Stimulated activated CD8-positive, alpha-beta memory T cell treated with anti-CD3 and anti-CD28 coated beads, Interleukin-2, amount 100 ng/mL, for 48 hours (primary cell): ENCODE data around the gene SLC4A3.

Experiments
- DNase-seq, 2 donors: peaks; one replicate each; pipeline ENCODE4 v3.0.0-alpha.2; 2020; ENCODE audit warnings: low read depth in 2 of 2

Gene SLC4A3

DNA sequence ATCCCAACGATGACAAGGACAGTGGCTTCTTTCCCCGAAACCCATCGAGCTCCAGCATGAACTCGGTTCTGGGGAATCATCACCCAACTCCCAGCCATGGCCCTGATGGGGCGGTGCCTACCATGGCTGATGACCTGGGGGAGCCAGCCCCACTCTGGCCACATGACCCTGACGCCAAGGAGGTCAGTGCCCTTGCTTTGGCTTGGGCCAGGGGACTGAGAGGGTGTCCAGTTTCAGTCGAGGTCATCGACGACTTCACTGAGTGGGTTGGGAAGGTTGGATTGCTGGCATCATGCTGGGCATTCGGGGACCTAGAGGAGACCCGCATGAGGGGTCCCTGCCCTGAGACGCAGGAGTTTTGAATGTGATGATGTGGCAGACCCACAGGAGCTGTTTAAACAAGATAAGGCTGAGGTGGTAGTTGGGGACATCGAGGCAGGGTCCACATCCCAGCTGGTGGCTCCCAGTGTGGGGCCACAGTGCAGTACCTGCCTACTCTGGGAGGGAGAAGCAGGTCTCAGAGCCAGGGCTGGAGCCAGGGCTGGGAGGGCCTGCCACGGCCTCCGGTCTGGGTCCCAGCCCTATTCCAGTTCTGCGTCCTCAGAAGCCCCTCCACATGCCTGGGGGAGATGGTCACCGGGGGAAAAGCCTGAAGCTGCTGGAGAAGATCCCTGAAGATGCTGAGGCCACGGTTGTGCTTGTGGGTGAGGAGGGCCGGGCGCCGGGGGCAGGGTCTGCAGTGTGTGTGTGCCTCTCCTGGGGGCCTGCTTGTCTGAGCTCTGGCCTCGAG lies 6.0 kb downstream of the SLC4A3 start:
- DNase-seq = no peak

DNA sequence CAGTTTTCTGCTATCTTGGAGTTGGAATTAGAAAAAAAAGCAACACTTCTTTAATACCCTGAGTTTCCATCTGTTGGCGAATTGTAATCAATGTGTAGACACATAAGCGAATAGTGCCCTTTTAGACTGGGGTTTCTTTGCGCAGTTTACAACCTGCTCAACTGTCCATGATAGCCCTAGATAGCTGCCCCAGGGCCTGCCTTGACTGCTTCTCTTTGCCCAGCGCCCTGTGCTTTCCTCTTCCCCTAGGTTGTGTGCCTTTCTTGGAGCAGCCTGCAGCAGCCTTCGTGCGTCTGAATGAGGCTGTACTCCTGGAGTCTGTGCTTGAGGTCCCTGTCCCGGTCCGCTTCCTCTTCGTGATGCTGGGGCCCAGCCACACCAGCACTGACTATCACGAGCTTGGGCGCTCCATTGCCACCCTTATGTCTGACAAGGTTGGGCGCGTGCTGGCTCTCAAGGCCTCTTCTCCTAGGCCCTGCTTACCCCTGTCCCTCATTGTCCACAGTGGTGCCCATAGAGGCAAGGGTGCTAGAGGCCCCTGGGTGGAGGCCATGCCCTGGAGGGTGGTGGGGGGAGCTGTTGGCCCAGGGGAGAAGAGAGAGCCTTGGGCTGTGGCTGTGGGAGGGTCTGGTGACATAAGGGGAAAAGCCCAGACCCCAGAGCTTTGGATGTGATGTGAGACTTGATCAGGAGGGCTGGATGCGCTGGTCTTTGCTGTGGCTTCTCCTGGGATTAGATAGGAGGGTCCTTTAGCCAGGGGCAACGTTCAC lies 6.9 kb downstream of the SLC4A3 start:
- DNase-seq = no peak

DNA sequence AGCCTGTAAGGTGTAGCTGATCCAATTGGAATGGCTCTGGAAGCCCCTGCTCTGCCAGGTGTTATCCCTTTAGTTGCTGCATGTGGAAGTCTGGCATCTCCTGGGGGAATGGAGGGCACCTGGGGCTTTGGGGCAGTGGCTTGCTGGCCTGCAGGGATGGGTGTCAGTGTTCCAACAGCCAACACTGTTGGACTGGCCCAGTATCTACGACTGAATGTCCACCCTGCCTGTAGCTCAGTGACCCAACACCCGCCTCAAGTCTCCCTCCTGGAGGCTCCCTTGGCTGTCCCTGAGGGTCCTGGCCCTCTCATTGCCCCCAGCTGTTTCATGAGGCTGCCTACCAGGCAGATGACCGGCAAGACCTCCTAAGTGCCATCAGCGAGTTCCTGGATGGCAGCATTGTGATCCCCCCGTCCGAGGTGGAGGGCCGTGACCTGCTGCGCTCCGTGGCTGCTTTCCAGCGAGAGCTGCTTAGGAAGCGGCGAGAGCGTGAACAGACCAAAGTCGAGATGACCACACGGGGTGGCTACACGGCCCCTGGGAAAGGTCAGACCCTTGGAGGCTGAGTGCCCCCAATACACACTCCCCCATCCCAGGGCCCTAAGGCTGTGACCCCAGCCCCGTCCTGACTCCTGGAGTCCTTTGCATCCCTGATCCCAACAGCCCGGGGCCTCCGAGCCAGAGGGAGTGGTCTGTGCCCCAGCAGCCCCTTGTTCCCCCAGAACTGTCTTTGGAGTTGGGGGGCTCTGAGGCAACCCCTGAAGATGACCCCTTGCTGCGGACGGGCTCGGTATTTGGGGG lies 7.7 kb downstream of the SLC4A3 start:
- no peak for DNase-seq

DNA sequence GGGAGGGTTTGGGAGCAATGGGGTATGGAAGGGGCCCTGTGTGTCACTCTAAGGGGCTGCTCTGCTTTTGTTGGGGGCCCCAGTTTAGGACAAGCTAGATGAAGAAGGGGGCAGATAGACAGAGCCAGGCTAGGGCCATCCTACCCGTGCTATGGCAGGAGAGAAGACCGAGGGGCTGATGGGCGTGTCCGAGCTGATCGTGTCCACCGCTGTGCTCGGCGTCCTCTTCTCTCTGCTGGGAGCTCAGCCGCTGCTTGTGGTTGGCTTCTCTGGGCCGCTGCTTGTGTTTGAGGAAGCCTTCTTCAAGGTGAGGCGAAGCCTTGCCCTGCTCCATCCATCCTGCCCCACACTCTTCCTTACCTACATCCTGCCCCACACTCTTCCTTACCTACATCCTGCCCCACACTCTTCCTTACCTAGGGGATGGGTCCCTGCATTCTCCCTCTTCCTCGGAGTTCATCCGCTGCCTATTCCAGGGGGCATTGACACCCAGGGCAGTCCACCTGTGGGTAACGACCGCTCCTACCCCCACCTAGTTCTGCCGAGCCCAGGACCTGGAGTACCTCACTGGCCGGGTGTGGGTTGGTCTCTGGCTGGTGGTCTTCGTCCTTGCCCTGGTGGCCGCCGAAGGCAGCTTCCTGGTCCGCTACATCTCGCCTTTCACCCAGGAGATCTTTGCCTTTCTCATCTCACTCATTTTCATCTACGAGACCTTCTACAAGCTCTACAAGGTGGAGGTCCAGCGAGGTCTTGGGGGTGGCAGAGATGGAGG lies 8.9 kb downstream of the SLC4A3 start:
- no peak for DNase-seq

DNA sequence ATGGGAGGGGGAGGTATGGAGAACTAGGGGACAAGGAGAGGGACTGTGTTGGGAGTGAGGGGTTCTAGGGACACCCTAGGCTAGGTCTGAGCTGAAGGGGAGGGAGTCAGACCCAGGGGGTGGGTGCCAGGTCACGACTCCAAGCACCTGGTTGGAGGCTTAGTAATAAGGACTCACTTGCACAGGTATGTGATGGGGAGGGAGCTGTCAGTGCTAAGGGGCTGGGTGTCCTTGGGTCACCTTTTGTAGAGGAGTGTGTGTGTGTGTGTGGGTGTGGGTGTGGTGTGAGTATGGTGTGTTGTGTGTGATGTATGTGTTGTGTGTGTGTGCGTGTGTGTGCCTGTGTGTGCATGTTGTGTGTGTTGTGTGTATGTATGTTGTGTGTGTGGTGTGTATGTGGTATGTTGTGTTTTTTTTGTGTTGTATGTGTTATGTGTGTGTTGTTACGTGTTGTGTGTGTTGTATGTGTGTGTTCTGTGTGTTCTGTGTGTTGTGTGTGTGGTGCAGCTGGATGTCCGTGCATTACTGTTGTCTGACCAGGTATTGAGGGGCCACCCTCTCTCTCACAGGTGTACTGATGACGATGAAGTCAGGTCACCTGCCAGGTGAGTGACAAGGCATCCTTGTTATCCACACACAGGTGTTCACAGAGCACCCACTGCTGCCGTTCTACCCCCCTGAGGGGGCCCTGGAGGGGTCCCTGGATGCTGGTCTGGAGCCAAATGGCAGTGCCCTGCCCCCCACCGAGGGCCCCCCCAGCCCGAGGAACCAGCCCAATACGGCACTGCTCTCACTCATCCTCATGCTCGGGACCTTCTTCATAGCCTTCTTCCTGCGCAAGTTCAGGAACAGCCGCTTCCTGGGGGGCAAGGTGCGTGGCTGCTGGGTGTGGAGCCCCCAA lies 9.8 kb downstream of the SLC4A3 start:
- DNase-seq = no peak

DNA sequence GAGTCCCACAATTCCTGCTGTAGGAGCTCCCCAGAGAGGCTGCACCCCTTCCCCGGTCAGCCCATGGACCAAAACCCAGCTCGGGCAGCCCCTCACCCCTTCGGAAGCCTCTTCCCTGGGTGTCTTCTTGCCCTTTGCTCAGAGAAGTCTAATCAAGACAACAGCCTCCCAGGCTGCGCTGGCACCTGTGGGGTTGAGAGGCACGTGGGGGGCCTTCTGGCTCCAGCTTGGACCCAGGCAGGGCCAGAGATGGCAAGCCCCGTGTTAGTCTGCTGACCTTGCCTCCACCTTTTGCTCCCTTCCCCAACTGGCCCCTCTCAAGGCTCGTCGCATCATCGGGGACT lies 10.4 kb downstream of the SLC4A3 start:
- no peak for DNase-seq

DNA sequence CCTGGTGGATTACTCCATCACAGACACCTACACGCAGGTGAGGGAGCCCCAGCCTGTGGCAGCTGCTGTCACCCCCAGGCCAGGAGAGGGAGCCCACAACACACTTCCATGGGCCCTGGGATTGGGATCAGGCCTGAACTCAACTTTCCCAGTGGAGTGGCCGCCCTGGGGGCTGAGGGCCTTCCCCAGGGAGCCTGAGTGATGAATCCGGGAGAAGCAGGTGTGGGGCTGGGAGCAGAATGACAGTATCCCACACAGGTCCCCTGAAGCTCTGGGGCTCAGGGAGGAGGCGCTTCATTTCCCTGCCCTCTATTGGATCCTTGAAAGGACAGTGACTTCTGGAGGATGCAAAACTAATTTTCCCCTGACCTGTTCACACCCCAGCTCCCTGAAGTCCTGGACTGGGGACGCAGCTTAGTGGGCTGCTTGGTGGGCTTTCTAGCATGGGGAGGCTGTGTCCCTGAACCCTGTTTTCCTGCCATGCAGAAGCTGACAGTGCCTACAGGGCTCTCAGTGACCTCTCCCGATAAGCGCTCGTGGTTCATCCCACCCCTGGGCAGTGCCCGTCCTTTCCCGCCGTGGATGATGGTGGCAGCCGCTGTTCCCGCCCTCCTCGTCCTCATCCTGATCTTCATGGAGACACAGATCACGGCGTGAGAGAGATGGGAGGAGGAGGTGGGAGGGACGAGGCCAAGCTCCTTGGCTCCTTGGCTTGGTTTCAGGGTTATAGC lies 11.0 kb downstream of the SLC4A3 start:
- no peak for DNase-seq

DNA sequence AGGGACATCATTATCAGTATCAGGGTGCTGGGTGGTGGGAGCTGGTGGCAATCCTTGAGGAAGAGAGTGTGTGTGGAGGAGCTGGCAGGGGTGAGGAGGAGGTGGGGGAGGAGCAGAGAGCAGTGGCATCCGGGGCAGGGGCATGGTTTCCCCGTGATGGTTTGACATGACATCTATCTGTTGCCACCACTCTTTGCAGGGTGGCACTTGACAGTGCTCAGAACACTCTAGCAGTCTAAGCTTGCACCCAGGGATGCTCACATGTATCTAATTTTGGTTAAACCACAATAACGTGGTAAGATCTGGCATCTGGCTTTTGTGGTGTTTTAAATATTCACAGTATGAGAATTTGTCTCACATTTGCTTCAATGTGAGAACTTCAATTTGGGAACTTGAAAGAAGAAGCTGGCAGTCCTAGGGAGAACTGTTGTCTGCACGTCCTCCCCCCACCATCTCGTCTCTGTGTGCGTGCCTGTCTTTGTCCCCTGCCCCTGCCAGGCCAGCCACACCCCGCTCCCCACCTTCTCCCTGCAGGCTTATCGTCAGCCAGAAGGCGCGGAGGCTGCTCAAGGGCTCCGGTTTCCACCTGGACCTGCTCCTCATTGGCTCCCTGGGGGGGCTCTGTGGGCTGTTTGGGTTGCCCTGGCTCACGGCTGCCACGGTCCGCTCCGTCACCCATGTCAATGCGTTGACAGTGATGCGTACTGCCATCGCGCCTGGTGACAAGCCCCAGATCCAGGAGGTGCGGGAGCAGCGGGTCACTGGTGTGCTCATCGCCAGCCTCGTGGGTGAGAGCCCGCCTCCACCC lies 11.7 kb downstream of the SLC4A3 start:
- DNase-seq = no peak

DNA sequence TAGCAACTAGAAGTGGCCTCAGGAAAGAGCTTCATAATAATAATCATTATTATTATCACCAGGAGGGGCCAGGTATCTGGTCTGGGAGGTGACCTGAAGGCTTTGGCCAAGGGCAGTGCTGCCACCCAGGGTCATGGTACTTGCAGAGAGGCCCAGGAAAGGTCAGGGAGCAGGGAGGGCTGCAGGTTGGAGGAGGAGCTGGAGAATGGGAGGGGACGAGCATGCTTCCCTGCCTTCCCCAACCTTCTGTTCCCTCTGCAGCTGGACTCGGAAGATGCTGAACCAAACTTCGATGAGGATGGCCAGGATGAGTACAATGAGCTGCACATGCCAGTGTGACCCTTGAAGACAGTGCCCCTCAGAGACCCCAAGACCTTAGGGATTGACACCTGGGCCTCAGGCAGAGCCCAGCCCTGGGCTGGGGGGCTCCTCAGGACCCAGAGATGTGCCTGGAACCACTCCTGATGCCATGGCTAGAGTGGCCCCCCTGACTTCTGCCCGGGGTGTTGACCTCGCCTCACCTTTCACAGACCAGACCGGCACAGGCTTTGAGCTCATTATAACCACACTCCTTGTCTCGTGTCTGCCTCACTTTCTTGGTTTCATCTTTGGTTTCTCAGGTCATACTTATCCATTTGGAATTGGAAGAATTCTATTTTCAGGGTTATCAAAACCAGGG lies 14.1 kb downstream of the SLC4A3 start:
- DNase-seq = no peak

DNA sequence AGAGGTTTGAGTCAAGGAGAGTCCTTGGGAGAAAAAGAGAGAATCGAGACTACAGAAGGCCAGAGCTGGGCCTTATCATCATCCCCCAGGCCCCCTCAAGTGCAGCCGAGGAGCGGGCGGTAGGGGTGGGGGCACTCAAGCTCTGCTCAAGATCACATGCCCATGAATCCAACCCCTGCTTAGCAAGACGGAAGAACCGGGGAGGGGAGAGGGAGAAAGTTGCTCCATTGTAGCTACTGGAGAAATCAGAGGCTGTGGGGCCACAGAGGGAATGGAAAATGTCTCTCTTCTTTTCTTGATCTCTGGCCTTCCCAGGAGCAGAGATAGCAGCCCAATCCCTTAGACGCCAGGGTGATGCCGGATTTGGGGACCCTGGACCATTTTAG lies 14.6 kb downstream of the SLC4A3 start:
- DNase-seq = no peak

DNA sequence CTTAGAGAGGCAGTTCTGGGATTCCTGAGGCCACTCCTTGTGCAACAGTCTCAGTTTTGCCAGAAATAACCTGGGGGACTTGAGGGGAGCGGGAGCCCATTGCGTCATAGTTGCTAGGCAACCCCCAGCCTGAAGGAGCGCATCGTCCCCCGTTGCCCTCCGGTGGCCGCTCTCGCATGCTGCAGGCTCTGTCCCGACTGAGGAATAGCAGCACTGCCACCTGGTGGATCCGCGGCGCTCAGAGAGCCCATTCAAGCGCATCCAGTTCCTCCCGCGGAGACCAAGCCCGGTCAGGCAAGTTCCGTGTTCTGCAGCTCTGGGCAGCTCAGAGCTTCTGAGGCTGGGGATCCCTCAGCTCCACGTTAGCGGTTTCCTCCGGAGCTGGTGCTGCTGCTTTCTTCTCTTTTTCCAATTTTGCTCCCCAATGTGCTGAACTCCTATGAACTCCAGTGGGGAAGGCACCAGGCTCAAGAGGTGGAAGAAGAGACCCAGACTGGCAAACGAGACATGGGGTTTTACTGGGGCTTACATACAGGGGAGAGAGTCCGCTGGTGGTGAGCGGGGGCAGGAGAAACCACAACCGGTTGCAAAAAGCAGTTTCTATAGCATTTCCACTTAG lies 15.1 kb downstream of the SLC4A3 start:
- peak; percentile 86 to 87 for DNase-seq

DNA sequence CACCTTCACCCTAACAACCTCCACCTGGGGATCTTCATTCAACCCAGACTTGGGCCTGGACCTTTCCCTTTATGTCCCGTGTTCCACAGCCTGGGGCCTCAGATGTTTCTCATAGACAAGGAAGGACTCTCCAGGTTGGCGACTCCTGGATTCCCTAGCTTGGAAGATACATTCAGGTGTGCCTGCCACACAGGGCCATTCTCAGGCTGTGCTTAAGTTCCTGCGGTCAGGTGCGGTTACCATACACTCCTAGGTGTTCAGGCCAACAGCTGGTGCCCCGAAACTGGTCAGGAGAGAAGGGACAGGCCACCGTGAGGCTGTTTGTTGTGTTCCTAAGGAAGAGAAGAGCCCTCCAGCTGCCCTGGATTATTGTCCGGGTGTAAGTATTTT lies 15.6 kb downstream of the SLC4A3 start:
- DNase-seq = no peak

DNA sequence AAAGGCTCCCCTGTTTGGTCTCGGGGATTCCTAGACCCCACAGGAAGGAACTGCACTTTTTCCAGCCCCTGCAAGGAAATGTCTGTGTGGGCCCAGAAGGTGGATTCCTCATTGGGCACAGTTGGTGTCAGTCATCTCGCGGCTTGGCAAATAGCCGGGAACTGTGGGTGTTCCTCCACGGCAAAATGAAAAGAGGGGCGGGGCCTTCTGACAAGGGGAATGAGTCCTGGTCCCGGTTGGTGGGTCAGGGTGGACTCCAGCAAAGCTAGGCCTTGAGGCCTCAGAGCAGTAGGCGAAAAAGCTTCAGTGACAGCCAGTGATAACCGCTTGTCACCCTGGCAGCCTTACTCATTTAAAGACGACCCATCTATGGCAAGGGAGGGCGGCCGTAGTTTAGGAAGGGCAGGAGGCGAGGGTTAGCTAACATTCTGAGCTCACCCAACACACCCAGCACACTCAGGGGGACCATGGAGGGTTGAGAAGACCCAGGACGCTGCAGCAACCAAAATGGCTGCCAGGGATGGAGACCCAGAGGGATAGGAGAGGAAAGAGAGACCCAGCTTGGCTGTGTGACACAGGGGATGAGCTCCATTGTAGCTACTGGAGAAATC lies 16.5 kb downstream of the SLC4A3 start:
- no peak for DNase-seq

DNA sequence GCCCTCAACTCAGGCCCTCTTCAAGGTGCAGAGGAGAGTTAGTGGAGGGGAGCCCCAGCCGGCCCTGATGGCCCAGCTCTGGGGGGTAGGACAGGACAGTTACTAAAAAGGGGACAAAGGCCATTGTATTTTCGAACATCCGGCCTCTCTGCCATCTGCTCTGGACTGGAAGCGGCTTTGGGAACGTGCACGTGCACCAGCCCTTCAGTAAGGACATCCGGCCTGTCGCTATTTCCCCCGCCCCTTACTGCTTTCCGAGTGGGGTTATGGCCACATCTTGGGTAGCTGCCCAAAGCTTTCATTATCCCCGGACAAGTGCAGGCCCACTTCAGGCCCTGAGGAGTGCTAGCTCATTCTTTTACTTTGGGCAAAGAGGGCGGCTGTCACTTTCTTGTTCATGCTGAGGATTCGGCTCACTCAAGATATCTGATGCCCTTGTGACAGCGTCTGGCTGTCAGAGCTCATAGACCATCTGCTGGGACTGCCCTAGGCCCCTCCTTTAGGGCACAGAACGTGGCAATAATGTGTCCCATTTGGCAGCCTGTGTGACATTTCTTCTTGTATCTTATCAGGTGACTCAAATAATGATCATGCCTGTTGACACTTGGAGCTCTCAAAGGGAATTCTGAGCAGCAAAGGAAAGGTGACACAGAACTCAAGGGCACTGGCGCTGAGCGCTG lies 17.5 kb downstream of the SLC4A3 start:
- no peak for DNase-seq

DNA sequence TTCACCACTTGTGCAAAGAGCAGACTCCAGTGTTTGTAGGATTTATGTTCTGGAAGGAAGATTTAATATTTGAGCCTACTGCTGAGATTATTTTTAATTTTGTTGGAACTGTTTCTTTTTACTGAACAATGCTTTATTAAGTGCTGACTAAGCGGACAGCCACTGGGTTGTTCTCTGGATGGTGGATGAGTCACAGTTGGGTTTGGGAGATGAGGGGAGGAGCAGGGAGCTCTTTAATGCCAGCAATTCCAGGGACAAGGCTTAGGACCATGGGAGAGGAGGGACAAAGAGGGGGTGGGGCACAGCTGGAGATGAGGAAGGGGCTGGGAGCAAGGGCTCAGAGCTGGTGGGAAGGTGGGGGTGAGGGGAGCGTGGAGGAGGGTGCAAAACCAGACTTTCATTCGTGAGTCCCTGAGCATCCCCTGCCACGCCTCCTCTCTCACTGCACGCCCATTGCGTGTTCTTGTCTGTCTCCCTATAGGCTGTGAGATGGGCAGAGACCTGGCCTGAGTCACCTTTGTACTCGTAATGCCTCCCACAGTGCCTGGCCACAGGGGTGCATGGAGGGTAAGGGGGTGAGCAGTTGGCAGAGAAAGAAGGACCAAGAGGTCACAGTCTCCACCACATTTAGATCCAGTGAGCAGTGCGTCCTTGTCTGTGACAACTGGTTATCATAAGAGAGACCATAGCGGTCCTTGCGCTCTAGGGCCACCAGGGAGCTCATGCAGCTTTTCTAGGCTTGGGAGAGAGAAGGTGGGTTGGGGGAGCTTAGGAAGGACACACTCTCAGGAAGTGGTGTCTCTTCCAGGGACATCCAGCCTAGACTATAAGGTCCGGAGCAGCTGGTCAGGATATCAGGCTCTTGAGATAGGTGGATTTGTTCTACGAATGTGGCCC lies 18.4 kb downstream of the SLC4A3 start:
- DNase-seq = no peak

DNA sequence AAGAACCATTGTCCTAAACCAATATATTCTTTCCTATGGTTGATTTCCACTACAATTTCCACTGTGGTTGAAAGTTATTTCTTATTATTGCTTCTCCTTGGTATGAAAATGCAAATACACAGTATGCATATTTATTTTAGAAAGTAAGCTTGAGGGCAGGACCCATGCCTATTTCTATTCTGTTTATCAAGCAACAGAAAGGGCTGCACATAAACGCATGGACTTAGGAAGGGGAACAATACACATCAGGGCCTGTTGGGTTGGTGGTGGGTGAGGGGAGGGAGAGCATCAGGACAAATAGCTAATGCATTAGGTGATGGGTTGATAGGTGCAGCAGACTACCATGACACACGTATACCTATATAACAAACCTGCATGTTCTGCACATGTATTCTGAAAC lies 20.7 kb downstream of the SLC4A3 start:
- DNase-seq = no peak
